IPS DF 4.7 (cell line): ENCODE measurements around the gene HOXC11.

Source experiments
- DNase-seq: peaks from one replicate; pipeline ENCODE4 v3.0.0-alpha.2; 2013; ENCODE audit warnings: low spot score; ENCODE audit errors: extremely low read depth

HOXC11 gene

DNA sequence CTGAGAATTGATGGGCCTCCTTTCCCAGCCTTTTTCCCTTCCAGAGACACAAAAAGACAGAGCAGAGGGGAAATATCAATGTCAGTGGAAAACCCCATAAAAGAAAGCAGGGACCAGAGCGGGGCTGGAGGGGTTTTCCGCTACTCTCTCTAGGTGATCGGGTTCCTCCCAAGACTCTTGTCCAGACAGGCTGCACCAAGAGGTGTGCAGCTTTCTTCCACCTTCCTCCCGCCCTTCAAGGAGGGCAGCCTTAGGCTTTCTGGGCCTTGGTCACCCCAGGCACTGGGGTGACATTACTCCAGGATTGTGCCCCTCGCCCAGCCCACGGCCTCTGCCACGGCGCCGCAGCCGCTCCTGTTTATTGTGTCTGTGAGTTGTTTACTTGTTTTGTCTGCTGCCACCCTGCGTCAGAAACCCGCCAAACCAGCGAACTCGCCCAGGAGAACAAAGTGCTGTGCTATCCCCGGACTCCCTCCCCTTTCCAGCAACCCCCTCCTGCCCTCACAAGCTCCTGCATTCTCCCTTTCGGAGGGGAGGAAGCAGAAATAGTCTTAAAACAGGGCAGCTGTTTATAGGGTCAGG is 48.6 kb downstream of the HOXC11 start:
- DNase-seq: no peak

DNA sequence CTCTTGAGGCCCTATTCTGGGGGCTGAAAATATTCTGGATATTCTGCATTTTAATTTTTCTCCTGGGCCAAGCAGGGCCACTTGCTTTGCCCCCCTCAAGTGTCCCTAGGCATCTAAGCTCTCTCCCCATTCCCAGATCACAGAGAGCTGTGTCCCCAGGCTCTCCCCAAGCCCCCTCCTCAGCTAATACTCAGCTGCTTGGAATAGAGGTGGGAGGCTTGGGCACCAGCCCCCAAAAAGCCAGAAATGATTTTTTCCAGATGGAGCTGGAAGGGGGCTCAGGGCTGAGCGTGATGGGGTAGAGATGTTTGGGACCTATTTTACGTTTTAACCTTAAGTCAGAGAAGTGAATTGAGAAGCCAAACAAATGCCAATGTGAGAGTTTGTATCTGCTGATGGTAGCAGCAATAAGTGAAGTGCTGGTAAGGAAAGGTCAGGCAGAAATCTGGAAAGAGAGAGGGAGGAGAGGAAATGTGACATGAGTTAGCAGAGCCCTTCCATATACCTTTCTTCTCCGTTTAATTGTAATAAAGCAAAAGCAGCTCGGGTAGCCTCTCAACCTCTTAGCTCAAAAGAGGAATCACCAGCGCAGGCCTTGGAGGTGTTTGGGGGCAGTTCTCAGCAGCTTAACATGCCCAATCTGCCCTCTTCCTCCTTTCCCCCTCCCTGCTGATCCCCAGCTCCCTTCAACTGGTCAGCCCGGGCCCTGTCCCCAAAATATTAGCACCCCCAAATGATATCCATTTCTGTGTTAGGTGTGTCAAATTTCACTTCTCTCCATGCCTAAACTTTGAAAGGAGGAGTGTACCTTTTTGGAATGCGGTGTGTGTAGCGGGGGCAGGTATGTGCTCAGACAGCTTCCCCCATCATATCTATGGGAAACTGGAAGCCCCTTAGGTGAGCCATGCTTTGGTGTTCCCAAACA is 50.3 kb downstream of the HOXC11 start:
- DNase-seq: no peak

DNA sequence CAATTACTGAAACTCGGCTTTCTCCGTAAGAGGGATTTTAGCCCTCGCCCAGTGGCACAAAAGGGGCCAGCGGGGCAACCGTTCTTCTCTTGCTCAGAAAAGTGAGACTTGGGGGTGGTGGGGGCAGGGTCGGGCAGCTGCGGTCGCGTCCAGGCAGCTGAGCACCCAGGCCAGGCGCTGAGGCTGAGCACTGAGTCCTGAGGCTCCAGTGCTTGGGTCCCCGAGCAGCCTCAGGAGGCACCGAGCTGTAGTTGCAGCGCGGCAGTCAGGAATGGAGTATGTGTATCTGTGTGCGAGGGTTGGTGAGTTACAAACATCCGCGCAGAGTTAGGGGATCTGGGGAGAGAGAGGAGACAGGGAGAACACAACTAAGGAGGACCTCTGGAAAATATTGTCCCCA is 51.2 kb downstream of the HOXC11 start:
- no peak for DNase-seq

DNA sequence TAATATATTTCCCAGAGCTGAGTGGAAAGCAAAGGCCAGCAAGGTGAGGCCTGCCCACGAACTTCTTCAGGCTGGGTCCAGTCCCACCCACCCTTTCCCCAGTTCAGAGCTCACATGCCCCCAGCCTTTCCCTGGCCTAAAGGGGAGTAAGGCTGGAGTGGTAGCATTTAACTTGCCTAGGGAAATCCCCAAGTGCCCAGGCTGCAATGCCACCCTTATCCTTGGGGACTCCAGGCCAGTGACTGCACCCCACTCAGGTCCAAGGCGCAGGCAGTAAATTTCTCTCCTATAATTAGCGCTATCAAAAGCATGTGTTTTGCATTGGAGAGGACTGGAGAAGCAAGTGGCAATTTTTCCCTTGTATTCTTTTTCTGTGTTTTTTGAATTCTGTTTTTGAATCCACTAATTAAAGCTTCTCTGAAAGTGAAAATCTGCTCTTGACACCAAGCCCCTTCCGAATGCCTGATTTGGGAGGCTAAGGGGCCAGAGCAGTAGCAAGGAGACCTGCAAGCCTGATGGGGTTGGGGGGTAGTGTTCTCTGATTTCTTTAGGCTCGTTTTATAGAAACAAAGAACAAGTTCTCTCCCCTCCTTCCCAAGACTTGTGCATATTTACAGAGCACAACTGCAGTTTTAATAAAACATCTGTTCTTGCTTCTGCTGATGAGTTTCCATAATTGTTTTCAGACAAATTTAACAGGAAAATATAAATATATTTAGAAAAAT is 51.8 kb downstream of the HOXC11 start:
- no peak for DNase-seq

DNA sequence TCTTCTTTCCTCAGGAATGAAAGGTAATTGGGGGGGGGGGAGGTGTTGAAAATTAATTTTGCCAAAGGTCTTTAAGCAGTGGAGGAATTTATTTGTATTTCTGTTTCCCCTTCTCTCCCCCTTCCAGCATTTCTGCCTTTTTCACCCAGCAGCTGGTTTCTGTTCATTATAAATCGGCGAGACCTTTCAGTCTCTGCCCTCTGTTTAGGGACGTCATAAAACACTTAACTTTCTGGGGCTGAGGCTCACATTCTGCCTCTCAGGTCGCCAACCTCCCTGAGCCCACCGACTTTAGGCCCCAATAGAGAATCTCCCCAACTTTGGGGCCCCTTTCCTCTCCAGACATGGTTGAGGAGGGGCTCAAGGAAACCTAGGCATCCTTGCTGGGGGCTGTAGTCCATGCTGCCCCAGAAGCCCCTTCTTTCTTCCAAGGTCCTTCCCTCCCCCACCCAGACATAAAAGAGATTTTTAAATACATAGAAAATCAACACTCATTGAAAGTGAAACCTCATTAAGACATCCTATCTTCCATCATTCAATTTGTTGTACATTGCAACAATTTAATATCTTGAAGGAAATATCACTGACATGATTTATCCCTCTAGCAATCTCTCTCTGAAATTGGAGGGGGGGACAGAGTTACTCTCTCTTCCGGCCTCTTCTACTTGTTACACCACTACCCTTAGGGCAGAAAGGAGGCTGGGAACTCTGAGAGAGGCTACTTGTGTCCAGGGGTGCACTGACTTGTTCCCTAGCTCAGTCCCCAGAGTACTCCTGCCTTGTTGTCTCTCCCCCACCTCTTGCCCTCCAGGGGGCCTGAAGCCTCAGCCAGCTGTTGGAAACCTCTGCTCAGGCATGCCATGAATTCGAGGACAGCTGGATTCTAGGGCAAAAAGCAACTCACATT is 52.8 kb downstream of the HOXC11 start:
- no peak for DNase-seq

DNA sequence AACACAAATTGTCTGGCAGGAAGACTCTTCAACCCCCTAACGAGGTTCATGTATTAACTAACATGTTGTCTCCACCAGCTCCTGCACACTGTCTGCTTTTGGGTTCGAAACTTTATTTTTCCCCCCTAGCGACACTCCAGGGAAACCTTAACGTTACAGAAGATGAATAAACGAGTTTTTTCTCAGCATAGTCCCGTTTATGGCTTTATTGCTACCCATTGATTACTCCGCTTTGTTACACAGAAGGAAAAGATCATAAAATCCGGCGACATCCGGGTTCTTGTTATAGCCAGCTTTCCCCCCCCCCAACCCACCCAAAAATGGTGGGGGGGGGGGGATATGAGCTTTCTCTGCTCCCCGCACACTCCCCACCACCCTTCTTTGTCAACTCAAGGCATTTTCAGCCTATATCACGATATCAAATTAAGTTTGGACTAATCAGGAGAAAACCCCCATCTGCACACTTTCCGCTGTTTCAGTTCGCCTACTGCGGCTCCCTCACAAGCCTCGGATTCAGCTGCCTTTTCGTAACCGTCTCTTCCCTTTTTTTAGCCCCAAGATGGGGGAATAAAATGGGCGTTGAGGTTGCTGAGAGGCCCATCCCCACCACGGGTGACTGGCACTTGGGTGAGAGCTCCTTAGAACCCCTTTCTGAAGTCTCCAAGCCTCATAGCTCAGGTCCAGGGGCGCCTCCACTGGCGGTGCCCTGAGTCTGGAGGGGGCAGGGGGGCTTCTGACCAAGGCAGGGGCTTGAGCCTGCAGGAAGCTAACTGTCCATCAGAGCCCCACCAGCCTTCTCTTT is 53.9 kb downstream of the HOXC11 start:
- no peak for DNase-seq
